GM12878 (cell line): ENCODE results near the gene CFAP61. TPM values are rescaled to one million over a fixed set of nuclear protein-coding genes. Genes with fewer than 3 reads are reported as not detected.

ENCODE experiments used
- ATAC-seq: fragments of 200-7000 bp; cut with Tn5 transposase; 3 replicates; pipeline ENCODE4 v1.9.1; 2020; ENCODE audit warnings: mild to moderate bottlenecking, moderate library complexity
- BruUV-seq: library from RNA; stranded (reverse); fragments of 400-500 nt; replicated peaks from 2 replicates; lab custom pipeline; 2021; lab: Mats Ljungman, UMichigan
- CTCF ChIA-PET: fragments of 300-600 bp; sonication (Branson Sonifier 250); formaldehyde crosslinking; extraction: SDS; loops from one replicate; lab custom pipeline; 2021; ENCODE audit warnings: inconsistent platforms; lab: Yijun Ruan, JAX
- POLR2A ChIA-PET: fragments of 350-600 bp; formaldehyde crosslinking; extraction: SDS; loops from one replicate; lab custom pipeline; 2021; ENCODE audit warnings: inconsistent platforms; lab: Charles Lee
- RAD21 ChIA-PET: fragments of 300-600 bp; sonication (Branson Sonifier 250); formaldehyde crosslinking; loops from one replicate; lab custom pipeline; 2023; ENCODE audit warnings: antibody characterized with exemption; ENCODE audit not compliant: unreplicated experiment; lab: Charles Lee
- SMC1A ChIA-PET: fragments of 300-600 bp; sonication (Branson Sonifier 250); formaldehyde crosslinking; loops from one replicate; lab custom pipeline; 2023; ENCODE audit not compliant: unreplicated experiment, uncharacterized antibody; lab: Charles Lee
- DNase-seq: peaks from one replicate; pipeline ENCODE4 v3.0.0-alpha.2; 2011; ENCODE audit warnings: low read depth, low spot score
- FAIRE-seq: peaks from 3 replicates; lab custom pipeline; 2011; peaks lifted over from hg19 to GRCh38; lab: Jason Lieb, UNC
- H2AFZ ChIP-seq: 2 replicates; pipeline ENCODE4 v1.6.0; 2011; ENCODE audit warnings: low read depth, low read length, control low read depth; ENCODE audit not compliant: control insufficient read depth
- H3K27ac ChIP-seq: 2 replicates; pipeline ENCODE4 v1.5.1; 2011; ENCODE audit warnings: control low read depth; ENCODE audit not compliant: control insufficient read depth, insufficient read depth
- H3K27me3 ChIP-seq, 2 experiments: replicated peaks in 1 of 2; 2 replicates each; pipeline versions ENCODE4 v1.6.0 to v1.6.1; 2011; ENCODE audit warnings: low read length in 1 of 2; ENCODE audit not compliant: control insufficient read depth in 2 of 2, insufficient read depth in 2 of 2
- H3K36me3 ChIP-seq, 2 experiments: 2 replicates each; pipeline ENCODE4 v1.5.1; 2011; ENCODE audit warnings: low read length in 1 of 2; ENCODE audit not compliant: control insufficient read depth in 2 of 2, insufficient read depth in 2 of 2
- H3K4me1 ChIP-seq: 2 replicates; pipeline ENCODE4 v1.6.1; 2011; ENCODE audit warnings: mild to moderate bottlenecking, low read length, moderate library complexity, mixed read lengths; ENCODE audit not compliant: control insufficient read depth, insufficient read depth
- H3K4me2 ChIP-seq: 2 replicates; pipeline ENCODE4 v1.6.0; 2011; ENCODE audit warnings: control low read depth; ENCODE audit not compliant: control insufficient read depth, insufficient read depth
- H3K4me3 ChIP-seq: fragments of 200-600 bp; sonication (generic); 2 replicates; pipeline ENCODE4 v1.5.1; 2016
- H3K79me2 ChIP-seq: 2 replicates; pipeline ENCODE4 v1.6.0; 2011; ENCODE audit warnings: low read length; ENCODE audit not compliant: control insufficient read depth, insufficient read depth
- H3K9ac ChIP-seq: 2 replicates; pipeline ENCODE4 v1.8.0; 2011; ENCODE audit warnings: low read length, control low read depth, mixed read lengths; ENCODE audit not compliant: control insufficient read depth, insufficient read depth
- H3K9me3 ChIP-seq: replicated peaks from 3 replicates; pipeline ENCODE4 v1.5.1; 2011; ENCODE audit warnings: mild to moderate bottlenecking, low read length; ENCODE audit not compliant: control insufficient read depth, insufficient read depth
- H4K20me1 ChIP-seq: 2 replicates; pipeline ENCODE4 v1.6.0; 2011; ENCODE audit not compliant: control insufficient read depth, insufficient read depth
- BHLHE40 ChIP-seq, 2 experiments: fragments of 450-650 bp in 1 of 2; IDR thresholded peaks; 2 replicates each; pipeline ENCODE4 v1.6.1; 2011 to 2017; ENCODE audit warnings: low read depth in 2 of 2, borderline replicate concordance in 1 of 2, improper control_type of control experiment in 1 of 2, low read length in 1 of 2, mild to moderate bottlenecking in 1 of 2
- CHD4 ChIP-seq: fragments of 200-600 bp; sonication (generic); IDR thresholded peaks from 2 replicates; pipeline ENCODE4 v1.6.1; 2016; ENCODE audit warnings: mild to moderate bottlenecking
- EGR1 ChIP-seq, 2 experiments: IDR thresholded peaks; 1 replicate in 1 of 2; 2 replicates in 1 of 2; pipeline ENCODE4 v1.6.1; 2011 to 2012; ENCODE audit warnings: low read depth in 2 of 2, low read length in 2 of 2, borderline replicate concordance in 1 of 2, mild to moderate bottlenecking in 1 of 2, moderate library complexity in 1 of 2
- NFYB ChIP-seq: IDR thresholded peaks from 2 replicates; pipeline ENCODE4 v1.6.1; 2011; ENCODE audit warnings: low read depth, mild to moderate bottlenecking, low read length, improper control_type of control experiment, moderate library complexity; ENCODE audit not compliant: insufficient read depth
- RUNX3 ChIP-seq: IDR thresholded peaks from 2 replicates; pipeline ENCODE4 v1.6.1; 2012; ENCODE audit warnings: low read length, inconsistent platforms
- ZNF622 ChIP-seq: fragments of 450-650 bp; IDR thresholded peaks from 2 replicates; pipeline ENCODE4 v1.6.1; 2017; ENCODE audit warnings: mild to moderate bottlenecking, inconsistent platforms
- ZSCAN29 ChIP-seq: fragments of 450-650 bp; IDR thresholded peaks from 2 replicates; pipeline ENCODE4 v1.6.1; 2017; ENCODE audit warnings: mild to moderate bottlenecking, moderate library complexity
- WGBS: methylation state at CpG from one replicate; pipeline ENCODE4 v1.1.6; 2016; ENCODE audit warnings: low lambda C conversion rate; ENCODE audit not compliant: insufficient replicate concordance, insufficient coverage; ENCODE audit errors: missing lambda C conversion rate; 5-methylcytosine and 5-hydroxymethylcytosine counted together
- in situ Hi-C: fragments of 300-500 bp; cut with MboI; formaldehyde crosslinking; loops from 9 replicates; pipeline ENCODE4 v1.14.3; 2018; ENCODE audit warnings: mixed read lengths
- intact Hi-C: fragments of 100-400 bp; cut with micrococcal nuclease; formaldehyde crosslinking; loops from one replicate; pipeline ENCODE4 v1.14.2; 2022; ENCODE audit not compliant: unreplicated experiment
- polyA plus RNA-seq, 11 experiments: library from polyadenylated mRNA; depleted of rRNA in 4 of 11; unstranded in 6 of 11; stranded (reverse) in 5 of 11; fragments of >200 nt; fragmentation: Nextera tagmentation in 4 of 11; fragmentation: Illumina TruSeq in 1 of 11; extraction: Ambion mirVana in 4 of 11; extraction: Trizol in 1 of 11; gene quantifications; 1 replicate in 1 of 11; 2 replicates in 10 of 11; pipeline versions ENCODE4 v1.2.1 to v1.2.3, GENCODE V29; 2011 to 2016; ENCODE audit warnings: inconsistent platforms in 2 of 11, missing spikeins in 2 of 11, low read depth in 1 of 11
- total RNA-seq, 4 experiments: library from RNA; depleted of rRNA in 3 of 4; stranded (reverse); fragments of >200 nt in 3 of 4; fragmentation: Illumina TruSeq in 1 of 4; extraction: Trizol in 1 of 4; gene quantifications; 2 replicates each; pipeline versions ENCODE4 v1.2.1 to v1.2.3, GENCODE V29; 2013 to 2021
- TF ChIP-seq, protein P1 (sequence below): fragments of 450-650 bp; formaldehyde crosslinking; IDR thresholded peaks from 2 replicates; pipeline ENCODE4 v1.4.0; 2020; ENCODE audit warnings: mild to moderate bottlenecking, moderate library complexity

The CFAP61 gene
- total and polyA plus RNA-seq, 10 of the 15 experiments (the other 5 are each of a cell fraction or from before 2014, with no cell fraction given), result 0.11 to 0.41 (median 0.24) TPM; not detected in 7

DNA sequence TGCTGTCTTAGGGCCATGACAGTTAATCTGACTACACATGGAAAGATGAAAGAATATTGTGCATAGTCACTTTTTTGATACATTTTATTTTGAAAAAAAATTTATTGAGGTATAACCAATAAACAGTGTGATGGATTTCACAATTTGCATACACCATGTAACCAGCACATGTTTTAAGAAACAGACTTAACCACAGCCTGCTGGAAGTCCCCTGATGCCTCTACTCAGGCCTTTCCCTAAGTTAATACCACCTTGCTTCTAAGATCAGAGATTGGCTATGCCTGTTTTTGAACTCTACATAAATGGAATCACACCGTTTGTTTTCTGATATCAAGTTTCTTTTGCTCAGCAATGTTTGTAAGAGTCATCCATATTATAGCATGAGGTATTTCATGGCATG lies 136.3 kb downstream of the CFAP61 start:
- H3K4me2 ChIP-seq, result no peak overlapping the region
- TF ChIP-seq ZNF622, result no peak
- TF ChIP-seq RUNX3, result peak; percentile 55
- 0 out of 2 replicates have a peak, but pooled peaks have one; percentile 44 for TF ChIP-seq NFYB
- TF ChIP-seq ZSCAN29, result no peak
- TF ChIP-seq BHLHE40 (IDR thresholded peaks at IDR 0.05; ENCODE audit: borderline replicate concordance in 1 of 2, low read depth in 2 of 2, low read length in 1 of 2), result peak; percentile 15 to 56; a peak in 2 of 4 replicates
- no peak for TF ChIP-seq CHD4
- no peak for TF ChIP-seq EGR1 (IDR thresholded peaks at IDR 0.05; ENCODE audit: borderline replicate concordance in 1 of 2, low read depth in 2 of 2, low read length in 2 of 2)
- TF ChIP-seq, protein P1, sequence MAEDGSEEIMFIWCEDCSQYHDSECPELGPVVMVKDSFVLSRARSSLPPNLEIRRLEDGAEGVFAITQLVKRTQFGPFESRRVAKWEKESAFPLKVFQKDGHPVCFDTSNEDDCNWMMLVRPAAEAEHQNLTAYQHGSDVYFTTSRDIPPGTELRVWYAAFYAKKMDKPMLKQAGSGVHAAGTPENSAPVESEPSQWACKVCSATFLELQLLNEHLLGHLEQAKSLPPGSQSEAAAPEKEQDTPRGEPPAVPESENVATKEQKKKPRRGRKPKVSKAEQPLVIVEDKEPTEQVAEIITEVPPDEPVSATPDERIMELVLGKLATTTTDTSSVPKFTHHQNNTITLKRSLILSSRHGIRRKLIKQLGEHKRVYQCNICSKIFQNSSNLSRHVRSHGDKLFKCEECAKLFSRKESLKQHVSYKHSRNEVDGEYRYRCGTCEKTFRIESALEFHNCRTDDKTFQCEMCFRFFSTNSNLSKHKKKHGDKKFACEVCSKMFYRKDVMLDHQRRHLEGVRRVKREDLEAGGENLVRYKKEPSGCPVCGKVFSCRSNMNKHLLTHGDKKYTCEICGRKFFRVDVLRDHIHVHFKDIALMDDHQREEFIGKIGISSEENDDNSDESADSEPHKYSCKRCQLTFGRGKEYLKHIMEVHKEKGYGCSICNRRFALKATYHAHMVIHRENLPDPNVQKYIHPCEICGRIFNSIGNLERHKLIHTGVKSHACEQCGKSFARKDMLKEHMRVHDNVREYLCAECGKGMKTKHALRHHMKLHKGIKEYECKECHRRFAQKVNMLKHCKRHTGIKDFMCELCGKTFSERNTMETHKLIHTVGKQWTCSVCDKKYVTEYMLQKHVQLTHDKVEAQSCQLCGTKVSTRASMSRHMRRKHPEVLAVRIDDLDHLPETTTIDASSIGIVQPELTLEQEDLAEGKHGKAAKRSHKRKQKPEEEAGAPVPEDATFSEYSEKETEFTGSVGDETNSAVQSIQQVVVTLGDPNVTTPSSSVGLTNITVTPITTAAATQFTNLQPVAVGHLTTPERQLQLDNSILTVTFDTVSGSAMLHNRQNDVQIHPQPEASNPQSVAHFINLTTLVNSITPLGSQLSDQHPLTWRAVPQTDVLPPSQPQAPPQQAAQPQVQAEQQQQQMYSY (CRISPR knock-in tag), result no peak
- no peaks in the 10 kb centered on the region for H4K20me1 ChIP-seq
- ATAC-seq (peak; percentile 90), DNase-seq (no peak), FAIRE-seq (peak; percentile 7)
- H3K9me3 ChIP-seq, result no peaks in the 10 kb centered on the region
- H3K9ac ChIP-seq, result no peak overlapping the region
- no peak overlapping the region for H3K4me3 ChIP-seq
- no peaks in the 10 kb centered on the region for H3K27me3 ChIP-seq
- H3K27ac ChIP-seq, result no peak overlapping the region
- in situ Hi-C loops (no loop called here), intact Hi-C loops (no loop called here)
- POLR2A ChIA-PET, result no interaction called here
- H3K79me2 ChIP-seq, result no peaks in the 10 kb centered on the region
- WGBS, result 0% methylated on average over 1 of the region's 1 CpG
- SMC1A ChIA-PET, result no interaction called here
- peaks cover 3% of the 10 kb centered on the region; the same call in 1 of the 2 replicates for H3K4me1 ChIP-seq
- RAD21 ChIA-PET, result no interaction called here
- H3K36me3 ChIP-seq, result no peaks in the 10 kb centered on the region
- CTCF ChIA-PET, result no interaction called here
- BruUV-seq, result no TSS peak
- no peak overlapping the region for H2AFZ ChIP-seq
